Measurements from ENCODE around the gene SYCP2L.
"Not testable (repeated sequence)": the region's sequence is repeated elsewhere in the genome, so short reads cannot be mapped to it uniquely, and the experiment has no call there.

The SYCP2L gene

GRCh38 chr6:10960171-10960570 is 73.3 kb downstream of the SYCP2L start:
- no peak for DNase-seq

GRCh38 chr6:10961837-10962236 is 75.0 kb downstream of the SYCP2L start:
- no peak for DNase-seq

- no peak for DNase-seq
Measured at GRCh38 chr6:10962673-10963072, 75.8 kb downstream of the SYCP2L start.

- DNase-seq: no peak
Measured at GRCh38 chr6:10963113-10963512, 76.3 kb downstream of the SYCP2L start.

GRCh38 chr6:10964684-10965083 is 77.8 kb downstream of the SYCP2L start:
- DNase-seq: no peak

- DNase-seq: no peak
Measured at GRCh38 chr6:10968776-10969175, 81.9 kb downstream of the SYCP2L start.

GRCh38 chr6:10970731-10971130 is 83.9 kb downstream of the SYCP2L start:
- DNase-seq: no peak

- DNase-seq: no peak
Measured at GRCh38 chr6:10972196-10972595, 85.3 kb downstream of the SYCP2L start.

- DNase-seq: no peak
Measured at GRCh38 chr6:10976571-10976970, 89.7 kb downstream of the SYCP2L start.

GRCh38 chr6:10977231-10977968 is 90.5 kb downstream of the SYCP2L start:
- no peak for DNase-seq

- DNase-seq: no peak
Measured at GRCh38 chr6:10979603-10980002, 92.8 kb downstream of the SYCP2L start.

- no peak for DNase-seq
Measured at GRCh38 chr6:10981409-10981808, 94.6 kb downstream of the SYCP2L start.

- not testable (repeated sequence) for DNase-seq
Measured at GRCh38 chr6:10984959-10985358, 98.1 kb downstream of the SYCP2L start.

- DNase-seq: no peak
Measured at GRCh38 chr6:10989587-10989986, 102.7 kb downstream of the SYCP2L start.

- no peak for DNase-seq
Measured at GRCh38 chr6:10991115-10991514, 104.3 kb downstream of the SYCP2L start.

- no peak for DNase-seq
Measured at GRCh38 chr6:10993896-10994295, 107.0 kb downstream of the SYCP2L start.

GRCh38 chr6:10995114-10995707 is 108.4 kb downstream of the SYCP2L start:
- DNase-seq: no peak

- DNase-seq: no peak
Measured at GRCh38 chr6:10999994-11000393, 113.1 kb downstream of the SYCP2L start.

GRCh38 chr6:11002176-11002575 is 115.3 kb downstream of the SYCP2L start:
- no peak for DNase-seq

- not testable (repeated sequence) for DNase-seq
Measured at GRCh38 chr6:11003297-11003696, 116.4 kb downstream of the SYCP2L start.

- no peak for DNase-seq
Measured at GRCh38 chr6:11006061-11006460, 119.2 kb downstream of the SYCP2L start.

- DNase-seq: no peak
Measured at GRCh38 chr6:11007715-11008608, 121.1 kb downstream of the SYCP2L start.

- DNase-seq: no peak
Measured at GRCh38 chr6:11008821-11009220, 122.0 kb downstream of the SYCP2L start.

- no peak for DNase-seq
Measured at GRCh38 chr6:11009353-11009752, 122.5 kb downstream of the SYCP2L start.
